LNCAP (cell line): ENCODE results near the gene ZNF236.
A peak's percentile ranks its signal among the peaks of the same experiment; 100 is the strongest.

Experiments used
- TF ChIP-seq, protein P1 (sequence below): fragments of 450-650 bp; IDR thresholded peaks from 2 replicates; pipeline ENCODE4 v1.5.1; 2017; ENCODE audit warnings: mild to moderate bottlenecking

The ZNF236 gene

DNA sequence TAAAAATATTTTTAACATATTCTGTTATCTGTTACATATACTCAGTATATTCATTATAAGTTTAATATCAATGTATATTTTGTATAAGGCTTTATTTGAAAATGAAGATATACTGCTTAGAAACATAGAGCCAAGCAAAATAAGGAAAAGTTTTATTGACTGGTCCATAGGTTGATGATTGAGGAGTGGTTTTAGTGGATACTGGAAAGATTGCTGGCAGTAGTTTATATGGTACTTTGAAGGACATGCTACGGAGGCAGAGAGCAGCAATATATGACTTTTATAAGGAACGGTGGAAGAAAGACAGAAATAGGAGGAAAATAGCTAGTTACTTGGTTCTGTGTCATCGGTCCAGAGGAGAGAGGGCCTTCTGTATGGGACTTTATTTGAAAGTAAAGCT is 92.4 kb downstream of the ZNF236 start:
- TF ChIP-seq, protein P1, sequence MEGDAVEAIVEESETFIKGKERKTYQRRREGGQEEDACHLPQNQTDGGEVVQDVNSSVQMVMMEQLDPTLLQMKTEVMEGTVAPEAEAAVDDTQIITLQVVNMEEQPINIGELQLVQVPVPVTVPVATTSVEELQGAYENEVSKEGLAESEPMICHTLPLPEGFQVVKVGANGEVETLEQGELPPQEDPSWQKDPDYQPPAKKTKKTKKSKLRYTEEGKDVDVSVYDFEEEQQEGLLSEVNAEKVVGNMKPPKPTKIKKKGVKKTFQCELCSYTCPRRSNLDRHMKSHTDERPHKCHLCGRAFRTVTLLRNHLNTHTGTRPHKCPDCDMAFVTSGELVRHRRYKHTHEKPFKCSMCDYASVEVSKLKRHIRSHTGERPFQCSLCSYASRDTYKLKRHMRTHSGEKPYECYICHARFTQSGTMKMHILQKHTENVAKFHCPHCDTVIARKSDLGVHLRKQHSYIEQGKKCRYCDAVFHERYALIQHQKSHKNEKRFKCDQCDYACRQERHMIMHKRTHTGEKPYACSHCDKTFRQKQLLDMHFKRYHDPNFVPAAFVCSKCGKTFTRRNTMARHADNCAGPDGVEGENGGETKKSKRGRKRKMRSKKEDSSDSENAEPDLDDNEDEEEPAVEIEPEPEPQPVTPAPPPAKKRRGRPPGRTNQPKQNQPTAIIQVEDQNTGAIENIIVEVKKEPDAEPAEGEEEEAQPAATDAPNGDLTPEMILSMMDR: no peak

- TF ChIP-seq, protein P1: no peak
Measured at GRCh38 chr18:76915456-76915855, 93.1 kb downstream of the ZNF236 start.

DNA sequence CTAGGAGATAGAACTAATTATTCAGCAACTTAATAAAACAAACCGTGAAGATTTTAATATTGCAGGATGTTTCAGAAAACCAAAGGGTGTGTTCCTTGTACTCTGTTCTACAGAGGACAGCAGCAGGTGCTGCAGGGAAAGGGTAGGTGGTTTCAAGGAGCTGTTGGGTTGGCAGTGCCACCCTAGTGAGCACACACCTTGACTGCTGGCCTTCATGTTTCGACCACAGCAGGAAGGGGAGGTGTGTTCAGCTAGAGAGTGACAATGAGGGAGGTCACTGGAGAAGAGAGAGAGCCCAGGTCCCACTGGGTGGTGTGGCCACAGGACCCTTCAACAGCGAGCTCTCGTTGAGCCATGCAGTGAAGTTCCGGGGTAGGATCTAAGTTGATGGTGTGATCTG is 98.6 kb downstream of the ZNF236 start:
- TF ChIP-seq, protein P1: no peak

GRCh38 chr18:76922107-76922506 is 99.8 kb downstream of the ZNF236 start:
- TF ChIP-seq, protein P1: peak; percentile 84

GRCh38 chr18:76923485-76924085 is 101.2 kb downstream of the ZNF236 start:
- TF ChIP-seq, protein P1: peak; percentile 88

GRCh38 chr18:76925501-76925900 is 103.1 kb downstream of the ZNF236 start:
- TF ChIP-seq, protein P1: no peak

DNA sequence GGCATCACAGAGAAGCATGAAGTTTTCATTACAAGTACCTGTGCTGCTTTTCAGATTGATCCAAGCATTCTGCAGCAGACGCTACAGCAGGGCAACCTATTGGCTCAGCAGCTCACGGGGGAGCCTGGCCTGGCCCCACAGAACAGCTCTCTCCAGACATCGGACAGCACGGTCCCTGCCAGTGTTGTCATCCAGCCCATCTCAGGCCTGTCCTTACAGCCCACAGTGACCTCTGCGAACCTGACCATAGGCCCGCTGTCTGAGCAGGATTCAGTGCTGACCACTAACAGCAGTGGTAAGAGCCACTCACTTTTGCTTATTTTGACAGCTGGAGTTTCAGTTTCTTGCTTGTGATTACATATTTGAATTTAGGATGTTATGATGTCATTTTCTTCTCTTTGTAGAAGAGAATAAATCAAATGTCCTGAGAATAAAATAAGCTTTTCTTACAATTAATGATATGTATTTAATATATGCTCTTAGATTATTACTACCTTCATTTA is 104.9 kb downstream of the ZNF236 start:
- TF ChIP-seq, protein P1: no peak
